Endothelial cell of umbilical vein (primary cell): ENCODE results near the gene DPYD.

ENCODE experiments used
- POLR2A ChIP-seq: IDR thresholded peaks from 2 replicates; pipeline ENCODE4 v1.6.1; 2012; ENCODE audit warnings: low read depth, mild to moderate bottlenecking, control low read depth, low read length
- TF ChIP-seq, protein P1 (sequence below), 2 donors: IDR thresholded peaks; 1 replicate in 1 of 2; 2 replicates in 1 of 2; pipeline ENCODE4 v1.5.1; 2011; ENCODE audit warnings: low read length in 2 of 2, mild to moderate bottlenecking in 2 of 2, moderate library complexity in 2 of 2, control low read depth in 1 of 2, inconsistent platforms in 1 of 2, low read depth in 1 of 2; ENCODE audit not compliant: insufficient read depth in 1 of 2; ENCODE audit errors: extremely low read depth in 1 of 2

DNA sequence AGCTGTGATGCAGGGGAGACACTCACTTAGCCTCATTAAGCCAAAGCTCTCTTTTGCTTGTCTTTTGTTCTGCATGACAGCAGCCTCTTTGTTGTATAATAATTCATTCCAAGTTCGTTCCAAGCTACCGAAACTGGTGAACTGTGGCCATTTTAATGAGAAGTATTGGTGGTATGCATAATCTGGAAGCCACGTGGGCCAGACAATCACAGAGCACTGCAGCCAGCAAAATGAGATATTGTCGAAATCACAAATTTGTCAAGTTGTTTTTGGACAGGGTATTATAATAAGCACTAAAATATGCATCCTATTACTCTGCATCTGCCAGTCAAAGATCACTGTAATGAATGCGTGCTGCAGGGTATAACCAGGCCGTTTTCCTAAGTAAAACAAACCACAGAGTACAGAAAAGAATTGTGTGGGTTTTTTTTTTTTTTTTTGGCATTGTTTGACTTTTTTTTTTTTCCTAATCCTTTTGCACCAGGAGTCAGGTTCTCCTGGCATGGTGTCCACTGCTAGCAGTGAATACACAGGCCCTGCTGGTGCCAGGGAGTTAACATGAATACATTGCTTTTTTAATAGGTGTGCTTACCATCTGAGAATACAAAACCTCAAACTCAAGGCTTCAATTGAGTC is 775.4 kb downstream of the DPYD start:
- TF ChIP-seq, protein P1, sequence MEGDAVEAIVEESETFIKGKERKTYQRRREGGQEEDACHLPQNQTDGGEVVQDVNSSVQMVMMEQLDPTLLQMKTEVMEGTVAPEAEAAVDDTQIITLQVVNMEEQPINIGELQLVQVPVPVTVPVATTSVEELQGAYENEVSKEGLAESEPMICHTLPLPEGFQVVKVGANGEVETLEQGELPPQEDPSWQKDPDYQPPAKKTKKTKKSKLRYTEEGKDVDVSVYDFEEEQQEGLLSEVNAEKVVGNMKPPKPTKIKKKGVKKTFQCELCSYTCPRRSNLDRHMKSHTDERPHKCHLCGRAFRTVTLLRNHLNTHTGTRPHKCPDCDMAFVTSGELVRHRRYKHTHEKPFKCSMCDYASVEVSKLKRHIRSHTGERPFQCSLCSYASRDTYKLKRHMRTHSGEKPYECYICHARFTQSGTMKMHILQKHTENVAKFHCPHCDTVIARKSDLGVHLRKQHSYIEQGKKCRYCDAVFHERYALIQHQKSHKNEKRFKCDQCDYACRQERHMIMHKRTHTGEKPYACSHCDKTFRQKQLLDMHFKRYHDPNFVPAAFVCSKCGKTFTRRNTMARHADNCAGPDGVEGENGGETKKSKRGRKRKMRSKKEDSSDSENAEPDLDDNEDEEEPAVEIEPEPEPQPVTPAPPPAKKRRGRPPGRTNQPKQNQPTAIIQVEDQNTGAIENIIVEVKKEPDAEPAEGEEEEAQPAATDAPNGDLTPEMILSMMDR (IDR thresholded peaks at IDR 0.05; ENCODE audit: extremely low read depth in 1 of 2, insufficient read depth in 1 of 2, low read depth in 1 of 2, low read length in 2 of 2): no peak
- TF ChIP-seq POLR2A: no peak
